DMS53 treated with DMSO at 0.1 percent for 48 hours (cell line): ENCODE measurements around the gene INTS1.

Experiments used
- DNase-seq: peaks from one replicate; lab custom pipeline; 2025; ENCODE audit not compliant: unreplicated experiment; lab: John Stamatoyannopoulos, UW

The INTS1 gene, protein sequence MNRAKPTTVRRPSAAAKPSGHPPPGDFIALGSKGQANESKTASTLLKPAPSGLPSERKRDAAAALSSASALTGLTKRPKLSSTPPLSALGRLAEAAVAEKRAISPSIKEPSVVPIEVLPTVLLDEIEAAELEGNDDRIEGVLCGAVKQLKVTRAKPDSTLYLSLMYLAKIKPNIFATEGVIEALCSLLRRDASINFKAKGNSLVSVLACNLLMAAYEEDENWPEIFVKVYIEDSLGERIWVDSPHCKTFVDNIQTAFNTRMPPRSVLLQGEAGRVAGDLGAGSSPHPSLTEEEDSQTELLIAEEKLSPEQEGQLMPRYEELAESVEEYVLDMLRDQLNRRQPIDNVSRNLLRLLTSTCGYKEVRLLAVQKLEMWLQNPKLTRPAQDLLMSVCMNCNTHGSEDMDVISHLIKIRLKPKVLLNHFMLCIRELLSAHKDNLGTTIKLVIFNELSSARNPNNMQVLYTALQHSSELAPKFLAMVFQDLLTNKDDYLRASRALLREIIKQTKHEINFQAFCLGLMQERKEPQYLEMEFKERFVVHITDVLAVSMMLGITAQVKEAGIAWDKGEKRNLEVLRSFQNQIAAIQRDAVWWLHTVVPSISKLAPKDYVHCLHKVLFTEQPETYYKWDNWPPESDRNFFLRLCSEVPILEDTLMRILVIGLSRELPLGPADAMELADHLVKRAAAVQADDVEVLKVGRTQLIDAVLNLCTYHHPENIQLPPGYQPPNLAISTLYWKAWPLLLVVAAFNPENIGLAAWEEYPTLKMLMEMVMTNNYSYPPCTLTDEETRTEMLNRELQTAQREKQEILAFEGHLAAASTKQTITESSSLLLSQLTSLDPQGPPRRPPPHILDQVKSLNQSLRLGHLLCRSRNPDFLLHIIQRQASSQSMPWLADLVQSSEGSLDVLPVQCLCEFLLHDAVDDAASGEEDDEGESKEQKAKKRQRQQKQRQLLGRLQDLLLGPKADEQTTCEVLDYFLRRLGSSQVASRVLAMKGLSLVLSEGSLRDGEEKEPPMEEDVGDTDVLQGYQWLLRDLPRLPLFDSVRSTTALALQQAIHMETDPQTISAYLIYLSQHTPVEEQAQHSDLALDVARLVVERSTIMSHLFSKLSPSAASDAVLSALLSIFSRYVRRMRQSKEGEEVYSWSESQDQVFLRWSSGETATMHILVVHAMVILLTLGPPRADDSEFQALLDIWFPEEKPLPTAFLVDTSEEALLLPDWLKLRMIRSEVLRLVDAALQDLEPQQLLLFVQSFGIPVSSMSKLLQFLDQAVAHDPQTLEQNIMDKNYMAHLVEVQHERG (N-terminal part only)

DNA sequence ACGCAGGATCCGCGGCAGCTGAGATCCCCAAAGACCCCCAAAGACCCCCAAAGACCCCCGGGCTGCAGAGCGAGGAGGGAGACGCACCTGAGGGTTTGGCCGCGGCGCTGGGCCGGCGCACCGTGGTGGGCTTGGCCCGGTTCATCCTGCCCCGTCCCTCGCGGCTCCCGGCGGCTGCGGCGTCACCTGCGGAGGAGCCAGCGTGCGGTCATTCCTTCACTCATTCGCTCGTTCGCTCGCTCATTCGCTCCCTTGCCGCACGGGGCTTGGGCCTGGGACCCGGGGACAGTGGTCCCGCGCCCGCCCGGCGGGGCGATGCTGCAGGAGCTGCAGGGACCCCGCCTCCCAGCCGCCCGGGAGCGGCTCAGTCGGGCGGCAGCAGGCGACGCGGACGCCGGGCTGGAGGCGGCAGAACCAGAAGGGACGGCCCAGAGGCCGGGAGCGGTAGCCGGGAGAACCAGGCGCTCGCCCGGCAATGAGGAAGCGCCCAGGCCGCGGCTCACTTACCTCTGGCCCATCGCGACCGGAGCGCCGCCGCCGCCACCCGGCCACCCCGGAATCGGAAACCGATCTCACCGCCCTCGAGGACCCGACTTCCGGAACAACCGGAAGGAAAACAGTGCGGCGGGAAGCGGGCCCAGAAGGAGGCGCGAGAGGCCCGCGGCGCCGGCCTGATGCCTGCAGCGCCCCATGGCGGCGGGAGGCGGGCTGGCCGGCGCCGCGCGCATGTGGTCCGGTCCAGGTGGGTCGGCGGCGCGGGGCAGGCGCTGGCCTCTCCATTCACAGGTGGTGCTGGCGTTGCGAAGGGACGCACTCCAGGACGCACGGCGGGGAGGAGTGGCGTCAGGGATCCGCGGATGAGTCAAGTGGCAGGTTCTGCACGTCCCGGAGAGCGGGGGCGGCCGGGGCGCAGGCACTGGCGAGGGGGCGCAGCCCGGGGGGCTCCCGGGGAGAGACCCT, at the start of gene INTS1:
Gene INTS1 (minus strand): TSS at position 574 of the 960 bp plus-strand sequence. CDS start 429 bp downstream, at position 145.
- peak; percentile 94 for DNase-seq

GRCh38 chr7:1553512-1554210, 49.5 kb upstream of the INTS1 start:
- DNase-seq: no peak

GRCh38 chr7:1552200-1552599, 48.0 kb upstream of the INTS1 start:
- no peak for DNase-seq

DNA sequence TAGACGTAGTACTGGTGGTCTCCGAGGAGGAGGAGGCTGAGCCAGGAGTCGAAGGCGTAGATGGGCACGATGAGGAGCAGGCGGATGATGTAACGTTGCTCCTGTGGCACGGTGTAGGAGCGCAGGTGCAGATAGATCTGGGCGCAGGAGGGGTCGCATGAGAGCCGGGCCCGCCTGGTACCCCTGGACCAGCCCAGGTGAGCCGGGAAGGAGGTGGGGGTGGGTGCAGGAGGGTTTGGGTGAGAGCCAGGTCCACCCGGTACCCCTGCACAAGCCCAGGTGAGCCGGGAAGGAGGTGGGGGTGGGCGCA, 46.6 kb upstream of the INTS1 start:
- DNase-seq: no peak

- no peak for DNase-seq
Measured at GRCh38 chr7:1550005-1550845, 46.0 kb upstream of the INTS1 start.

DNA sequence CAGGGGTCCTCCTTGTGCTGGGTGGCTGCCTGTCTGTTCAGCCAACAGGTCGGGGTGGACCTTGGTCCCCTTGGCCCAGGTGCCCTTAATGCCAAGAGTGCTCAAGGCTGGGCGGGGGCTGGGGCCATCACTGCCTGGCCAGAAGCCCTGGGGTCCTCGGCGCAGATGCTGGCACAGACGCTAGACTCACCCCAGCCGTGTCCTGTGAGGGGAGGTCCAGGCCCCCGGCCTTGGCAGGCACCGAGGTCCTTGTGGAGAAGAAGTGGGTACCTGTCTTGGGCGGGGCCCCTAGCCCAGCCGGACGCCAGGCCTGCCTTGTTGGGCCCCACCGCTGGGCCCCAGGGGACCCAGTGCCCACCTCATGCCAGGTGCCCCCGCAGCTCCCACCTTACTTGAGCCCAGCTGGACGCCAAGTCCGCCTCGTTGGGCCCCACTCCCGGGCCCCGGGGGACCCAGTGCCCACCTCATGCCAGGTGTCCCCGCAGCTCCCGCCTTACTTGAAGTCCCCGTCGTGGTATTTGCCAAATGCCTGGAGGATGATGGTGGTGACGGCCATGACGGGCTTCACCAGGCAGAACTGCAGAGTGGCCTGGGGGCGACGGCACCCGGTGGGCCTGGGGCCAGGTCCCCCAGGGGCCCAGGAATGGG, 45.3 kb upstream of the INTS1 start:
- no peak for DNase-seq

DNA sequence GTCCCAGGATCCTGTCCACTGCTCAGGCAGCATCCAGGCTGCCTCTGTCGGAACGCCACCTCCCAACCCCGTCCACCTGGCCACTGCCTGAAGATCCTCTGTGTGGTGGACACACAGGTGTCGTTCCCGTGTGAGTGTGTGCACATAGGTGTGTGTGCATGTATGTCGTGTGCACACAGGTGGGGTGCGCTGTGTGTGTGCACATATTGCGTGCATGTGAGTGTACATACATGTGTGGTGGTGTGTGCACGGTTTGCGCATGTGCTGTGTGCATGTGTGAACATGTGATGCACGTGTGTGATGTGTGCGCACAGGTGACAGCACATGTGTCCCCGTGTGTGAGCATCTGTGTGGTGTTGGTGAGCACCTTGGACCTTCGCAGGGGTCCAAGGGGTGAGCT, 44.8 kb upstream of the INTS1 start:
- no peak for DNase-seq

GRCh38 chr7:1548438-1548831, 44.2 kb upstream of the INTS1 start:
- DNase-seq: no peak

DNA sequence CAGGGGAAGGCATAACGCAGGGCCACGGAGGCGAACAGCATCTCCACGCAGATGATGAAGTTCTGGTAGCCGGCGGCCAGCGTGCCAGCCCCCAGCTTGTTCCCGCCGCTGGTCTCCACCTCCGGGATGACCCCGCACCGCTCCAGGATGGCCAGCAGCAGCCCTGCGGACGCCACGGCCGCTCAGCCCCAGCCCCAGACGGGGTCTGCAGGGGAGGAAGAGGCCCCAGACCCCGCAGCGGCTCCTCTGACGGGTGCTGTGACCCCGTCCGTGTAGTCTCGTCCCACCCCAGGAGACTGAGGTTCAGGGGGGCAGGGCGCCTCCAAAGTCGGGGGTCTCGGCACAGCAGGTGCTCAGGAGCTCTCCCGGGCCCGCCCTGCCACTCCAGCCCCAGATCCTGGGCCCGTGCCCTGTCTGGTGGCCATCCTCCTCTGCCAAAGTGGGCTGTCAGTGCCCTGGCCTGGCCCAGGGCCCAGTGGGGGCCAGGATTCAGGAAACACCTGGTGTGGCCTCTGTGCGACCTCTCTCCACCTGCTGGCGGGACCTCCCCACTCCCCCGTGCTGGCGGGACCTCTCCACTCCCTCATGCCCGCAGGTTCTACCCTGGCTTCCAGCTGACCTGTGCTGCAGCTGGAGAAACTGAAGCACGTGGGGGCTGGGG, 43.7 kb upstream of the INTS1 start:
- DNase-seq: no peak

GRCh38 chr7:1546909-1547776, 43.0 kb upstream of the INTS1 start:
- no peak for DNase-seq

- DNase-seq: no peak
Measured at GRCh38 chr7:1546274-1546908, 42.2 kb upstream of the INTS1 start.

DNA sequence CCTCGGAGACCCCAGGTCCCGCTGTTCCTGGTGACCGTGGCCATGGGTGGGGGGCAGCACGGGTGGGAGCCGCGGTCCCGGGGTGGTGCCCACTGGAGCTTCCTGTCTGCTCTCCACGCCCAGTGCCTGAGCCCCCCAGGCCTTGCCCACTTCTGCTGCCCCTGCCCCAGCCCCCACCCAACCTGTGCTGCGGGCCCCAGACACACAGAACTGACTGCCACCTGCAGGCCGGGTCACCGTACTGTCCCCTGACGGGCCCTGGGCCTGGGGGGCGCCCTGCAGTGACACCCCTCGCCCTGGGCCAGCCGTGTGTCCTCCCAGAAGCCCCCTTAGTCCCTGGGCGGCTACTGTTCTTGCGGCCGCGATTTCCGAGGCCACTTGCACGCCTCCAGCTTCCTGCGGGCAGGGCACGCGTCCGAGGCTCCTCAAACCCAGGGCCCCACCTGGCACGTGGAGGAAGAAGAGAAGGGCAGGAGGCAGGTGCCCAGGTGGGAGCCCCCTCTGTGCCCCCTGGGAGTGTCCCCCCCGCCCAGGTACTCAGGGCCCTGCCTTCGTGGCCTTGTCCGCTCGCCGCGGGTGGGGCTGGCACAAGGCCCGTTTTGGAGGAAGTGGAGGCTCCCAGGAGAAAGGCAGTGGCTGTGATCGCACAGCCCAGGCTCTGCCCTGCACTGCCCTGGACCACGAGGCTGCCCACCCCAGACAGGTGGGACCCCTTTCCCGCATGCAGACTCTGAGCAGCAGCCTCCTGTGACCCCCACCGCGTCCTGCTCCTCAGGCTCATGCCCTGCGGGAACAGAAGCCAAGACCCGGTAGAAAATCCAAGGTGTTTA, 41.4 kb upstream of the INTS1 start:
- DNase-seq: no peak

DNA sequence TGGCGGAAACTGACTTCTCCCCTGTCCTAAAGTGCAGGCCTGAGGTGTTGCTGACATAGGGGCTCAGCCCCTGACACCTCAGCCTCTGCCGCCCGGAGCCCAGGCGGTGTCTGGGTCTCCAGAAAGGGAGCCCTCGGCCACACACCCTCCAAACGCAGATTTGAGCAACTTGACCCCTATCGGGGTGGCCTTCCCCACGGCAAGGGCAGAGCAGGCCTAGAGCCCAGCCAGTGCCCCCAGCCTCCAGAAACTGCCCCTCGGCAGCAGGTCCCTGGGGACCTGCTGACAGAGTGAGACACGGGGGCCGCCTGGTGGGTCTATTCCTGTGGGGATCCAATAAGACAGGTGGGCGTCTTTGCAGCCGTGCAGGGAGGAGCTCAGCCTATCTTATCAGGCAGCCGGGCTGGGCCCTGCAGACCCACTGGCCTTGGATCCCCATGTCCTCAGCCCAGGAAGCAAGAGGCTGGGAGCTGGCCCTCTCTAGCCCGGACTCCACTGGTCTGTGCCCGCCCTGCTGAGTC, 40.8 kb upstream of the INTS1 start:
- no peak for DNase-seq

DNA sequence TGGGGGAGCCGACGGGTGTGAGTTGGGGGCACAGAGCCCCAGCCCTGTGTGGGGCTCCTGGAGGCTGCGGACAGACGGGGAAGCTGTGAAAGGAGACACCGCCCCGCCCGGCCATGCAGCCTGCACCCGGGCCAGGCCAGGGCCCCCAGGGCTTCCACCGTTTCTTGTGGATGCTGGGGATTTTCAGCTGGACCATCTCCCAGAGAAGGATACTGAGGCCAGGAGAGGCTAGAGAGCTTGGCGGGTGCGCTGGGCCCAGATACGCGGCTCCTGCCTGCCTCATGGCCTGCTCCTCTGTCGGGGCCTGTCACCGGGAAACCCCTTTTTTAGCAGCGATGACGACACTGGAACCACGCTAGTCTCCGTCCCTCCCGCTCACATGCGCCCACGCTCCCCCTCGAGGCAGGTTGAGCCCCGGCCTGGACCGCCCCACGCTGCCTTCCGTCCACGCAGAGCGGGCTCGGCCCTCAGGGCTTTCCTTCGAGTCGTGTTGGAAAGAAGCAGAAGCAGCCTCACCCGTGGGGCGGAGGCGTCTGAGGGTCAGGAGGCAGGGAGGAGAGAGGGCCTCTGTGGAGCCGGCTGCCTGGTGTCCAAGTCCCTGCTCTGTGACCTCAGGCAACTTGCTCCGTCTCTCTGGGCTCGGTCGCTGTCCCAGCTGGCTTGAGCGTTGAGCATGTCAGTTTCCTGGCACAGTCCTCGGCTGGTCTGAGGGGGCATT, 40.1 kb upstream of the INTS1 start:
- DNase-seq: no peak

DNA sequence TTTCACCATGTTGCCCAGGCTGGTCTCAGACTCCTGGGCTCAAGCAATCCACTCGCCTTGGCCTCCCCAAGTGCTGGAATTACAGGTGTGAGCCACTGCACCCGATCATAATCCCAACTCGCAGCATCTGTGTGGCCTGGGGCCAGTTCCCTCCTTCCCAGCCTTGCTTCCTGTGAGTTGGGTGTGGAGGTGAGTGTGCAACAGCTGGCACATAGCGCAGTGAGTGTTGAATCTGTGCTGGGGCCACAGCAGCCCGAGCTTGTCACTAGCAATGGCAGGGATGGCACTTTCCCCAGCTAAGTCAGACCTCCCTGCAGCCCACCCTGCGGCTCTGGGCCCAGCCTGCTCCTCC, 39.6 kb upstream of the INTS1 start:
- DNase-seq: no peak
